NCI-H460 (cell line): ENCODE measurements around the gene CCL26. TPM values are rescaled to one million over a fixed set of nuclear protein-coding genes. Genes with fewer than 3 reads are reported as not detected.
"Not testable (repeated sequence)": the region's sequence is repeated elsewhere in the genome, so short reads cannot be mapped to it uniquely, and the experiment has no call there.

Source experiments
- DNase-seq: peaks from one replicate; pipeline ENCODE4 v3.0.0-alpha.2; 2016; ENCODE audit warnings: low read depth; ENCODE audit errors: extremely low read depth
- total RNA-seq: library from RNA; depleted of rRNA; stranded (reverse); fragments of >200 nt; shearing (Covaris generic); gene quantifications from 2 replicates; pipeline ENCODE4 v1.2.3, GENCODE V29; 2014

The CCL26 gene
- total RNA-seq, 1 experiment from 2014 or later = 0.27 TPM

- DNase-seq = no peak
Measured at GRCh38 chr7:75739796-75740672, 32.0 kb downstream of the CCL26 start.

DNA sequence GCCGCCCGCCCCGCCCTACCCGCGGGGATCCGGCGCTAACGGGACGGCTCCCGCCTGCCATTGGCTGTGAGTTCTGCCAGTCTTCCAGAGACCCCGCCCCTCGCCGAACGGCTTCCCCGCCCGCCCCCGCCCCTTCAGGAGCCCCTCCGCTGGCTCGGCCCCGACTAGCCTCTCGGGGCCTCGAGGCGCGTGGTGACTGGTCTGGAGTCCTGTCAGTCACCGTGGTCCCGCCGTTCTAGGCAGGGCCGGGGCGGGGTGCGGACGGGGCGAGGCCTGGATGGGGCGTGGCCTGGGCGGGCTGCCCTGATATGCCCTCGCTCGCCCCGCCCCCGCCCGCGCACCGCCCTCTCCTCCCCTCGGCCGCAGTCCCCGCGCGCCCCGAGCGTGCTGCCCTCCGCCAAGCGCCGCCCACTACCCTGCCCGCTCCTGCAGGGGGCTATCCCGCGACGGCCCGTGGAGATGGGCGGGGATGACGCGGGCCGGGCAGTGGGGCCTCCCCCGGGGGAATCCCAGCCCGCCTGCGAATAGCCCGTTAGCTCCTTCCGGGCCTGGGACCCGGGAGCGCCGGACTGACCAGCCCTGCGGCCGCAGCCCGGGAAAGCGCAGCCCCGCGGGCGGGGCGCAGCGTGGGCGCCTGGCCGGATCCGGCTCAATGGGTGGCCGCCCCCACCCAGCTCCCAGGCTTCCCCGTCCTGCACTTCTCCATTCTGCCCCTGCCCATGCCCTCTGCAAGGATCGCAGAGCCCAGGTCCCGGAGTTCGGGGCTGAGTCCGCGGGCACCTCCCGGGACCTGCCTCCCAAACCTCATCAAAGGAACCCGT, 32.8 kb downstream of the CCL26 start:
- peak; percentile 98 for DNase-seq

- no peak for DNase-seq
Measured at GRCh38 chr7:75738604-75738974, 33.4 kb downstream of the CCL26 start, which contains the start of gene HIP1. Gene HIP1, minus strand, starts transcription at chr7:75738941. Its CDS starts 21 bp downstream, at chr7:75738920.

DNA sequence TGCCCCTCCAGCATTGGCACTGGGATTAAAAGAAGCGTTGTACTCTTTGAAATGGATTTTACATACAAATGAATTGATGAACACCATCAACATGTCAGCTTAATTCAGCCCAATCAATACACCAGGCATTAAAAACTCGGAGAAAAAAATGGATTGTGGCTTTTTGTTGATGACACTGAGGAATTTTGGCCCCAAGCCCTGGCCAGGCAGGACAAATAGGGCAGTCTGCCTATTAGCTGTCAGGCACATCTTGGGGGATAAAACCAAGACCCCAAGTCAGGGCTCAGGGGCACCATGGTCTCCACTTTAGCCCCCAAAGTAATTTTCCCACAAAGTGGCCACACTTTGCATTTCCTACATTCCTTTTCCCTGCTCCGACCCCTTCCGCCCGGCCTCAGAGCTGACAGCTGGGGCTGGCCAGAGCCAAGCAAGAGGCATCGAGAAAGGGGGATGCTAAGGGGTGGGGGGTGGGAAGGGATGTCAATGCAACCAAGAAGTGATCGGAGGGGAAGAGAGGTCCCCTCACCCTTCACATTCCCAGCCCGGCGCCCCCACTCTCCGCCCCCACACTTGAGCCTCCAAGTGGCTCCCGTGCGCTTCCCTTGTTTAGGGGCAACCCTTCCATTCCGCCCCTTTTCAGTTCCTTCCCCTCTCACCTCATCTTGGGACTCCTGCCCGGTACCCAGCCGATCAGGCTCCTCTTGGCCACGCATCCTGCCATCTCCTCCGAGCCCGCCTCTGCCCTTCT, 34.0 kb downstream of the CCL26 start:
- no peak for DNase-seq

- no peak for DNase-seq
Measured at GRCh38 chr7:75735581-75736350, 36.2 kb downstream of the CCL26 start.

DNA sequence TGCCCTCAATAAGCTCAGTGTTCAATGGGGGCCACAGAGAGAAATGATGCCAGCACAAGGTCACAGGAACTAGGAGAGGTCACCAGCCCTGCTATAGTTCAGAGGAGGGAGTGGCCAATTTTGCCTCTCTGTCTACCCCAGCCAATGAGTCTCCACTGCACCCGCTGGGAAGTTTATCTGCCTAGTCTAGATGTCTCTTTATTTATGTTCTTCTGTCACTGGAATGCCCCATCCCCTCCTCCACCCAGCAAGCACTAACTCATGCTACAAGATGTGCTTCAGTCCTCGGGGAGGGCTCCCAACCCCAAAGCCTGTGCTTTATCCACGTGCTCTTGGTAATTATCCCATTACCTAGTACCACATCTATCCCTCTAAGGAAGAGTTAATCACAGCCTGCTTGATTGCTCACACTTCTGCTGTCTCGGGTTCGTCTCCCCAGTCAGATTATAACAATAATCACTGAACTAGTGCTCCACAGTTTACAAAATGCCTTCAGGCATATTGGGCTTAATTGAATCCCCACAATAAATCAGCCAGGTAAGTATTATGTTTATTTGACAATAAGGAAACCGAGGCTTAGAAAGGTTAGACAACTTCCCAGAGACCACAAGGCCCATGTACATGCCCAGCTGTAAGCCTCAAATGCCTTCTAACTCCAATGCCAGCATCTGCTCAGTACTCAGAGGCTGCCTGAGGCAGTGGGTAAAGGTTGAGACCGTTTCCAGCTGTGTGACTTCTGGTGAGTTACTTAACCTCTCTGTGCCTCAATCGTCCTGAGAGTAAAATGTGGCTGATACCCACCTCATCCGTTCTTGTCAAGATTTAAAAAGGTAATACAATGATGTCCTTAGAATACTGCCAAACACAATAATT, 37.2 kb downstream of the CCL26 start:
- no peak for DNase-seq

DNA sequence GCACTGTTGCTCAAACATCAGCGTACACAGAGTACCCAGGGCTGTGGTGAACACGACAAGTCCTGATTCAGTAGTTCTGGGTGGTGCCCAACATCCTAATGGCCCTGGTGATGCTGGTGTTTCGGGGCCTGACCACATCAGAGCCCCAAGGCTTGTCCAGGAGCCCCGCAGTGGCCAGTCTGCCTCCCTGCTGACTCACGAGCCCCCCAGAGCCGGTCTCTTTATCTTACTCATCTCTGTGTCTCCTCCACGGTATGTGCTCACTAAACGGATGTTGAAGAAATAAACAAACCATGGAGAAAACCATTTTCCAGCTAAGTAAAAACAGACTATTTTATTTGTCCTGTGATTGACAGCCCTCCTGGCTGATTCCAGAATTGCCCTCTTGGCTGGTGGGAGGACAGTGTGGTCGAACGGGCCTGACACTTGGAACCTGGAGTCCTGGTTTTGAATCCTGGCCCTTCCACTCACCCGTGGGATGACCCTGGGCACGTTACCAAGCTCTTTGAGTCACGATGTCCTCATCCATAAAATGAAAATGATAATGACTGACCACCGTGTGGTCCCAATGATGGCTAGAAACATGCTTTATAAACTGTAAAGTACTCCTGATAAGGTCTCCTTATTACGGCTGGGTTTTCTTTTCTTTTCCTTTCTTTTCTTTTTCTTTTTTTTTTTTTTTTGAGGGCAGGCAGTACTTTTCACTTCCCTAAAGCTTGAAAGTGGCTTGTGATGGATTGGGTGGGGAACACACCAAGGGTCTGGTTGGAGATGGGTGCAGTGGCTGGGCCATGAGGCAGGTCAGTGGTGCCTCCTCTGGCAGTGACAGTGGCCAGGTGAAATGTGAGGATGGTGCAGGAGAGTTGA, 39.0 kb downstream of the CCL26 start:
- DNase-seq = no peak

DNA sequence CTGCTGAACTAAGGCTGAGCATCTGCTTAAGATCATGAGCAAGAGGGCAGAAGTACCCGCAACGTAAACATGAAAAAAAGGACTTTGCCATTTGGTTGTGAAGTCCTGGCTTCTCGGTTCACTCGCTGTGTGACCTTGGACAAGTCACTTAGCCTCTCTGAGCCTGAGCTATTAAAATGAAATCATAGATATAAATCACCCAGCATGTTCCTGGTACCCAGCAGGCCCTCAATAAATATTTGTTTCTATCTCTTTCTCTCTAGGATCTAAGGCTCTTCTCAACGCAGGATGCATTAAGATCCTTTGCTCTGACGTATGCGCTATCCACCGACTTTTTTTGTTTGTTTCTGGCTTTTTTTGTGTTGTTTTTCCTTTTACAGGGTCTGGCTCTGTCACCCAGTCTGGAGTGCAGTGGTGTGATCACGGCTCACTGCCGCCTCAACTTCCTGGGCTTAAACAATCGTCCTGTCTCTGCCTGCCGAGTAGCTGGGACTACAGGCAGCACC, 39.9 kb downstream of the CCL26 start:
- no peak for DNase-seq

- no peak for DNase-seq
Measured at GRCh38 chr7:75729851-75730274, 42.1 kb downstream of the CCL26 start.

GRCh38 chr7:75727881-75728593, 44.0 kb downstream of the CCL26 start:
- no peak for DNase-seq

DNA sequence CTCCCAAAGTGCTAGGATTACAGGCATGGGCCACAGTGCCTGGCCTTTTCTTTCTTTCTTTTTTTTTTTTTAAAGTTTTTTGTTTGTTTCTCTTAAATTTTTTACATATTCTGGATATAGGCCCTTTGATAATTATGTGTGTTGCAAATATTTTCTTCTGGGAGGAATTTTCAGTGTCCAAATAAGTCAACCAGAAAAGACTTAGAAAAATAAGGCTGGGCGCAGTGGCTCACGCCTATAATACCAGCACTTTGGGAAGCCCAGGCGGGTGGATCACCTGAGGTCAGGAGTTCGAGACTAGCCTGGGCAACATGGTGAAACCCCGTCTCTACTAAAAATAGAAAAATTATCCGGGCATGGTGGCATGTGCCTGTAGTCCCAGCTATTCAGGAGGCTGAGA, 44.7 kb downstream of the CCL26 start:
- not testable (repeated sequence) for DNase-seq

DNA sequence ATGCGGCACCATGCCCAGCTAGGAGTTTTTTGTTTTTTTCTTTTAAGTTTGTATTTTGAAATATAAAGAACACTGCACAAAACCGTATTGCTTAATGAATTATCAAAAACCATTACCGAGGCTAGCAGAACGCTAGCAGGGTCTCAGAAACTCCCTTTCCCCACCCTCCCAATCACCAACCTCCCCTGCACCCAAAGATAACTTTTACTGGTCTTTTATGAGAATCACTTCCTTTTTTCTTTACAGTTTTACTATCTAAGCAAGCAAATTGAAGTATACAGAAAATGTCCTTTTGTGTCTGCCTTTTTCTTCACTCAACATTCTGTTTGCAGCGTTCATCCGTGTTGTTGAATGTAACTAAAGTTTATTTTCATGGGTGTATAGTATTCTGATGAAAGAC, 46.7 kb downstream of the CCL26 start:
- DNase-seq = no peak

GRCh38 chr7:75723444-75723843, 48.6 kb downstream of the CCL26 start:
- DNase-seq = no peak

- DNase-seq = no peak
Measured at GRCh38 chr7:75722373-75722772, 49.6 kb downstream of the CCL26 start.

GRCh38 chr7:75721922-75722321, 50.1 kb downstream of the CCL26 start:
- not testable (repeated sequence) for DNase-seq

- DNase-seq = no peak
Measured at GRCh38 chr7:75721426-75721825, 50.6 kb downstream of the CCL26 start.

DNA sequence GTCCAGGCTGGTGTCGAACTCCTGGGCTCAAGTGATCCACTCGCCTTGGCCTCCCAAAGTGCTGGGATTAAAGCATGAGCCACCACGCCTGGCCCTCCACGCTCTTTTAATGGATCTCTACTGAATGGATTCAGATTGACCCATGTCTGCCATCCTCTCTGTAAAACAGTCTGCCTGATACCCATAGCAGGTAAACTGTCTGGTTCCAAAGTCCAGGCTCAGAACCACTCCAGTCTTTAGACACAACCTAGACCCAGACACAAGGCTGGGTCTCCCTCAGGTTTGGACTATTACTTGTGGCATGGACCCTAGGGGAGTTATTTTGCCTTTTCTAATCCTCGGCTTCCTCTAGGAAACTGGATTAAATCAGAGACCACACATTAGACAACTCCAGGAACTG, 52.4 kb downstream of the CCL26 start:
- DNase-seq = no peak
